Suprapubic skin (tissue), 3 donors: ENCODE measurements around the gene MMP3.

Experiments used
- CTCF ChIP-seq, 2 donors: fragments of 200-600 bp in 1 of 2; fragments of 450-650 bp in 1 of 2; sonication (generic) in 1 of 2; IDR thresholded peaks; one replicate each; pipeline ENCODE4 v1.5.1; 2016 to 2019; ENCODE audit warnings: antibody characterized with exemption in 2 of 2, mild to moderate bottlenecking in 1 of 2, moderate library complexity in 1 of 2
- POLR2AphosphoS5 ChIP-seq, 3 donors: sonication (generic); formaldehyde crosslinking; IDR thresholded peaks; one replicate each; pipeline ENCODE4 v1.6.1; 2017; ENCODE audit warnings: antibody characterized with exemption in 3 of 3

DNA sequence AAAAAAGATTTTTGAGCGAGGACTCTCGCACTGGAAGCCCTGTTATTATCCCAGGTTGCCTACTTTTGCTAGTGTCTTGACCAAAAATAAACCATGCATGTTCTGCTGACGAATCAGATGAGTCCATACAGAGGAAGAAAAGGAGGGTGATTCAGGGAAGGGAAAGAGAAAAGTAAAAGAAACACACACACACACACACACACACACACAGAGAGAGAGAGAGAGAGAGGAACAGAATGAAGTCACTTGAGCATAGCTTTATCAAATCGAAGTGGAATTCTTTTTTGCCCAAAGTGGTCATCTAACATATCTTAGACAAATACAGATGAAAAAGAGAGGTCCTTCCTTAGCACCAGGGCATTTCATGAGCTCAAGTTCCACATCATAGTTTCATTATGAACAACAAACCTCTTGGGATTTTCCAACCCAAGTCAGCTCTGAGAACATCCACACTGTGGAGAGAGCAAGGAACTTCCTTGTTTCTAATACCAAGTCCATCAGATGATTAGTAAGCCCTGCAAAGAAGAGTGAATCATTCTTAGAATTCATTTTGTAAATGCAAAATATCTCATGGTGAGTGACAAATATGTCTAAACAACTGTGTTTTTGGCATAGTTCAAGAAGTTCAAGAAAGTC, 39.1 kb upstream of the MMP3 start:
- no peak for TF ChIP-seq CTCF (IDR thresholded peaks at IDR 0.05)
- TF ChIP-seq POLR2AphosphoS5 (IDR thresholded peaks at IDR 0.05): no peak
